ENCODE results near the gene ATG4B.

The ATG4B gene

DNA sequence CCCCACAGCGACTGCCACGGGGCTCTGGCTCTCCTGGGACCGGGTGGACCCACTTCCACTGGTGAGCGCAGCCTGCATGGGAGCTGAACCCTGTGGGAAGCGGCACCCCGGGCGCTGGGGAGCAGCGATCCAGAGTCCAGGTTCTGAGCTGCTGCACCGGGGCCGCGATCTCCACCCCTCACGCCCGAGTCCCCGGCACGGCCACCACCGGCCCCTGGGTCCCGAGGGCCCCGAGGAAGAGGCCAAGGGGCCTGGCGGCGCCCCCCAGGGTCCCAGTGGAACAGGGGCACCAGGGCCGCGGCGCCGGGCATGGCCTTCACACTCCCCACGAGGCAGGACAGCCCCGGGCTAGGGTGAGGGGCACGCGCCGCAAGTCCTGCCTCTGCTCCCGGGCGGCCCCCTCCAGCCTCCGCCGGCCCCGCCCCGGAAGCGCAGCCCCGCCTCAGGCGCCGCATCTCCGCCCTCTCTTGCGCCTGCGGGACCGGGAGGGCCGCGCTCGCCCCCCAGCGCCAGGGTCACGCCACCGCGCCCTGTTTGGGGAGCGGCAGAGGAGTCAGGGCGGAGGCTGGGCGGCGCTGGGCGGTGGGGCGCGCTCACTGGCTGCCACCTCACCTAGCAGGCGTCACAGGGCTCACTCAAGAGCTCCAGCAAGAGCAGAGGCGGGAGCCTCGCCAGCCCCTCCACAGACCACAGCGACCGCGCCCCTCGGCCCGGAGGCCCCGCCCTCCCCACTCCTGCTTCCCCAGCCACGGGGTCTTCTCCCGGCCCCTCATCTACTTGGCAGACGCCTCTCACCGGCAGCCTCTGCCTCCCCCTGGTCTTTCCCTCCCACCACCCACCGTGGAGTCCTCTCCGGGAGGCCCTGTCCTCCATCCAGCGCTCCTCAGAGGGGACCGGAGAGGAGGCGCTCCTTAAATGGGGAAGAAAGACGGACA is 27.4 kb upstream of the ATG4B start:
- Histone ChIP-seq H3K4me3 (ENCODE audit: insufficient read depth, low read length, poor library complexity, severe bottlenecking) (peak overlapping the region; percentile 47), H3K27me3 (ENCODE audit: low read length) (no peaks in the 10 kb centered on the region), H3K4me2 (ENCODE audit: low read depth, low read length, poor library complexity, severe bottlenecking) (peak overlapping the region; percentile 56), H3K9me3 (ENCODE audit: insufficient read depth, low read length) (no peaks in the 10 kb centered on the region), H3K36me3 (ENCODE audit: low read length) (peaks cover under 1% of the 10 kb centered on the region; the same call in 1 of the 2 replicates), H4K20me1 (ENCODE audit: low read depth, low read length) (no peaks in the 10 kb centered on the region), H3K9ac (ENCODE audit: low read length) (peak overlapping the region; percentile 49), H3K9me2 (replicated peaks; ENCODE audit: insufficient read depth, low read length) (no peaks in the 10 kb centered on the region), H3F3A (ENCODE audit: insufficient read depth) (no peaks in the 10 kb centered on the region), H3K27ac (ENCODE audit: low read depth, low read length) (no peak overlapping the region), H3K79me2 (ENCODE audit: insufficient read depth, low read length) (peaks cover 36% of the 10 kb centered on the region), H2AFZ (ENCODE audit: low read depth, low read length, severe bottlenecking) (no peak overlapping the region)
- TF ChIP-seq, protein P1, sequence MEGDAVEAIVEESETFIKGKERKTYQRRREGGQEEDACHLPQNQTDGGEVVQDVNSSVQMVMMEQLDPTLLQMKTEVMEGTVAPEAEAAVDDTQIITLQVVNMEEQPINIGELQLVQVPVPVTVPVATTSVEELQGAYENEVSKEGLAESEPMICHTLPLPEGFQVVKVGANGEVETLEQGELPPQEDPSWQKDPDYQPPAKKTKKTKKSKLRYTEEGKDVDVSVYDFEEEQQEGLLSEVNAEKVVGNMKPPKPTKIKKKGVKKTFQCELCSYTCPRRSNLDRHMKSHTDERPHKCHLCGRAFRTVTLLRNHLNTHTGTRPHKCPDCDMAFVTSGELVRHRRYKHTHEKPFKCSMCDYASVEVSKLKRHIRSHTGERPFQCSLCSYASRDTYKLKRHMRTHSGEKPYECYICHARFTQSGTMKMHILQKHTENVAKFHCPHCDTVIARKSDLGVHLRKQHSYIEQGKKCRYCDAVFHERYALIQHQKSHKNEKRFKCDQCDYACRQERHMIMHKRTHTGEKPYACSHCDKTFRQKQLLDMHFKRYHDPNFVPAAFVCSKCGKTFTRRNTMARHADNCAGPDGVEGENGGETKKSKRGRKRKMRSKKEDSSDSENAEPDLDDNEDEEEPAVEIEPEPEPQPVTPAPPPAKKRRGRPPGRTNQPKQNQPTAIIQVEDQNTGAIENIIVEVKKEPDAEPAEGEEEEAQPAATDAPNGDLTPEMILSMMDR (IDR thresholded peaks at IDR 0.05; ENCODE audit: insufficient read depth, low read length, poor library complexity, severe bottlenecking) = peak; percentile 45
- no peak for TF ChIP-seq EZH2phosphoT487 (conservative IDR thresholded peaks at IDR 0.05; ENCODE audit: low read length)

DNA sequence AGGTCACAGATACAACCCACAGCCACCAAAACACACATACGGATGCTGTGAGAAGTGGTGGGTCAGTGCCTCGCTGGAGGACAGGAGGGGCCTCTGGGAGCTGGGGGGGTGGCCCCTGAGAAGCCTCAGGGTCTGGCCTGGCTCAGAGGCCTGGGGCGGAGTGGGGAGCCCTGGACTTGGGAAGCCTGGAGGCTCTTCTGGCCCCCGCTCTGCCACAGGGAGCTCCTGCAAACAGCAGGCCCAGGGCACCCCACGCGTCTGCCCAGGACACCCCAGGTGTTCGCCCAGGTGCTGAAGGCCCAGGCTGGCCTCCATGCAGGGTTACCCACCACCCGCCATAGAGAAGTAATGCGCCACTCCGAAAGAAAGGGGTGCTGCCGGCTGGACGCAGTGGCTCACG is 26.4 kb upstream of the ATG4B start:
- Histone ChIP-seq H3K79me2 (ENCODE audit: insufficient read depth, low read length) (peaks cover 45% of the 10 kb centered on the region), H3K27me3 (ENCODE audit: low read length) (no peaks in the 10 kb centered on the region), H3K4me3 (ENCODE audit: insufficient read depth, low read length, poor library complexity, severe bottlenecking) (no peak overlapping the region), H3F3A (ENCODE audit: insufficient read depth) (no peaks in the 10 kb centered on the region), H3K9me3 (ENCODE audit: insufficient read depth, low read length) (no peaks in the 10 kb centered on the region), H3K9ac (ENCODE audit: low read length) (0 out of 2 replicates have a peak overlapping the region, but pooled peaks have one; percentile 49), H3K9me2 (replicated peaks; ENCODE audit: insufficient read depth, low read length) (no peaks in the 10 kb centered on the region), H4K20me1 (ENCODE audit: low read depth, low read length) (no peaks in the 10 kb centered on the region), H3K36me3 (ENCODE audit: low read length) (no peaks in the 10 kb centered on the region), H3K4me2 (ENCODE audit: low read depth, low read length, poor library complexity, severe bottlenecking) (no peak overlapping the region), H3K27ac (ENCODE audit: low read depth, low read length) (no peak overlapping the region), H2AFZ (ENCODE audit: low read depth, low read length, severe bottlenecking) (no peak overlapping the region)
- TF ChIP-seq, protein P1 (IDR thresholded peaks at IDR 0.05; ENCODE audit: insufficient read depth, low read length, poor library complexity, severe bottlenecking) = no peak
- TF ChIP-seq EZH2phosphoT487 (conservative IDR thresholded peaks at IDR 0.05; ENCODE audit: low read length) = no peak

GRCh38 chr2:241612156-241613016 is 25.1 kb upstream of the ATG4B start:
- no peaks in the 10 kb centered on the region for H3K36me3 ChIP-seq (ENCODE audit: low read length)
- no peak overlapping the region for H3K4me2 ChIP-seq (ENCODE audit: low read depth, low read length, poor library complexity, severe bottlenecking)
- TF ChIP-seq, protein P1 (IDR thresholded peaks at IDR 0.05; ENCODE audit: insufficient read depth, low read length, poor library complexity, severe bottlenecking) = no peak
- TF ChIP-seq EZH2phosphoT487 (conservative IDR thresholded peaks at IDR 0.05; ENCODE audit: low read length) = no peak
- H3K9ac ChIP-seq (ENCODE audit: low read length) = no peak overlapping the region
- H4K20me1 ChIP-seq (ENCODE audit: low read depth, low read length) = no peaks in the 10 kb centered on the region
- no peaks in the 10 kb centered on the region for H3K27me3 ChIP-seq (ENCODE audit: low read length)
- H3K4me3 ChIP-seq (ENCODE audit: insufficient read depth, low read length, poor library complexity, severe bottlenecking) = no peak overlapping the region
- no peaks in the 10 kb centered on the region for H3K9me2 ChIP-seq (replicated peaks; ENCODE audit: insufficient read depth, low read length)
- H3K9me3 ChIP-seq (ENCODE audit: insufficient read depth, low read length) = no peaks in the 10 kb centered on the region
- H3K79me2 ChIP-seq (ENCODE audit: insufficient read depth, low read length) = peaks cover 58% of the 10 kb centered on the region
- H2AFZ ChIP-seq (ENCODE audit: low read depth, low read length, severe bottlenecking) = no peak overlapping the region
- no peaks in the 10 kb centered on the region for H3F3A ChIP-seq (ENCODE audit: insufficient read depth)
- H3K27ac ChIP-seq (ENCODE audit: low read depth, low read length) = no peak overlapping the region
